NT2/D1 (cell line): ENCODE measurements around the gene NCR3LG1.

Experiments
- SUZ12 ChIP-seq: IDR thresholded peaks from 2 replicates; pipeline ENCODE4 v1.6.1; 2011; ENCODE audit not compliant: insufficient read length, insufficient read depth; ENCODE audit errors: extremely low read depth
- YY1 ChIP-seq: IDR thresholded peaks from 2 replicates; pipeline ENCODE4 v1.6.1; 2011; ENCODE audit not compliant: insufficient read length, insufficient read depth
- ZNF274 ChIP-seq: IDR thresholded peaks from 2 replicates; pipeline ENCODE4 v1.6.1; 2011; ENCODE audit warnings: mild to moderate bottlenecking, low read depth, low read length

DNA sequence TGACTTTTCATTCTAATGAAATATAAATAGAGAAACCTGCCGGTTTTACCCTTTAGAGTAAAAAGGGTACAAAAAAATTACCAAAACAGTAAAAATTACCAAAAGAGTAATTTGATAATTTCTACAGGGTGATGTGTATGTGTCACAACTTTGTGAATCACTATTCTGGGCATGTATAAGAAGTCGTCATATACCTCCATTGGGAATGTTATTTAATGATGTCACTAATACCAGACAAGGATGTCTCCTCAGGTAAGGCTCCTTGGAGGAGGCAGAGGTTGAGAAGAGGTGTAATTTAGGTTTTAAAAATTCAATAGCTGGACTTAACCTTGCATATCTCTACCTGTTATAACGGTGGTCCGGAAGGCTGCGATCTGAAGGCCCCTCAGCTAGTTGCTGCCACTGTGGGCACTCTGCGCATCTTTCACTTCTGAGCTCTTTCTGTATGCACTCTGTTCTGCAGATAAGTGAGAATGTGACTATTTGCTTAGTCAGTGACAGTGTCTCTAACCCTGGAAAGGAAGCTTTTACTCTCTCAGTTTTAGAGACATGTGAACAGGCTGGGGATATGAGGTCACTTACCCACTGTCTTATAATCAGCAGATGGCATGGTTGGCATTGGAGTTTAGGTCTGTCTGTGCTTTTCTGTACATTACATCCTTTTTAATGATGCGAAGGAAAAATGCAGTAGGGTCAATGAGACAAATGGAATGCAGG is 987 bp upstream of the NCR3LG1 start:
- TF ChIP-seq ZNF274 (no peak), SUZ12 (no peak), YY1 (no peak)
